H9 (cell line): ENCODE measurements around the gene SPTSSB. TPM values are rescaled to one million over a fixed set of nuclear protein-coding genes. Genes with fewer than 3 reads are reported as not detected.

Experiments used
- DNase-seq: peaks from one replicate; pipeline ENCODE4 v3.0.0-alpha.2; 2017
- H2AFZ ChIP-seq: one replicate; pipeline ENCODE4 v1.6.1; 2013; ENCODE audit warnings: mild to moderate bottlenecking, low read length, control low read depth, moderate library complexity
- H2AK5ac ChIP-seq: 2 replicates; pipeline ENCODE4 v1.6.1; 2013; ENCODE audit warnings: low read length, control low read depth, mixed read lengths; ENCODE audit not compliant: insufficient read length
- H2BK120ac ChIP-seq: one replicate; pipeline ENCODE4 v1.6.1; 2013; ENCODE audit warnings: low read depth, mild to moderate bottlenecking, low read length, control low read depth, inconsistent platforms; ENCODE audit not compliant: poor library complexity, severe bottlenecking
- H2BK12ac ChIP-seq: 2 replicates; pipeline ENCODE4 v1.6.1; 2013; ENCODE audit warnings: low read length, control low read depth, mixed read lengths, low read depth; ENCODE audit not compliant: insufficient read length
- H2BK15ac ChIP-seq: 2 replicates; pipeline ENCODE4 v1.6.1; 2013; ENCODE audit warnings: low read depth, low read length, control low read depth
- H2BK20ac ChIP-seq: one replicate; pipeline ENCODE4 v1.6.1; 2013; ENCODE audit warnings: low read depth, mild to moderate bottlenecking, low read length, control low read depth, inconsistent platforms; ENCODE audit not compliant: poor library complexity, severe bottlenecking
- H2BK5ac ChIP-seq: 2 replicates; pipeline ENCODE4 v1.6.1; 2013; ENCODE audit warnings: low read length, control low read depth, mixed read lengths; ENCODE audit not compliant: insufficient read length
- H3K14ac ChIP-seq: 2 replicates; pipeline ENCODE4 v1.6.1; 2013; ENCODE audit warnings: low read length, control low read depth; ENCODE audit not compliant: insufficient read depth
- H3K18ac ChIP-seq: 2 replicates; pipeline ENCODE4 v1.6.1; 2013; ENCODE audit warnings: low read depth, mild to moderate bottlenecking, mixed read lengths, low read length, control low read depth; ENCODE audit not compliant: insufficient read length
- H3K23ac ChIP-seq: 2 replicates; pipeline ENCODE4 v1.6.1; 2013; ENCODE audit warnings: low read length, control low read depth, mixed read lengths, low read depth; ENCODE audit not compliant: insufficient read length
- H3K23me2 ChIP-seq: 2 replicates; pipeline ENCODE4 v1.6.1; 2013; ENCODE audit warnings: low read depth, mild to moderate bottlenecking, mixed read lengths, low read length, control low read depth; ENCODE audit not compliant: insufficient read length, poor library complexity, severe bottlenecking
- H3K27ac ChIP-seq: 2 replicates; pipeline ENCODE4 v1.5.1; 2013; ENCODE audit warnings: low read length, control low read depth, mixed read lengths, low read depth; ENCODE audit not compliant: insufficient read length
- H3K27me3 ChIP-seq: 2 replicates; pipeline ENCODE4 v1.6.1; 2013; ENCODE audit warnings: low read length, control low read depth, inconsistent platforms; ENCODE audit not compliant: insufficient read depth
- H3K4ac ChIP-seq: 2 replicates; pipeline ENCODE4 v1.6.1; 2013; ENCODE audit warnings: low read depth, mild to moderate bottlenecking, control low read depth, inconsistent platforms, low read length, moderate library complexity
- H3K4me1 ChIP-seq: 2 replicates; pipeline ENCODE4 v1.6.1; 2013; ENCODE audit warnings: low read length, control low read depth, inconsistent platforms; ENCODE audit not compliant: insufficient read depth
- H3K4me2 ChIP-seq: 2 replicates; pipeline ENCODE4 v1.6.1; 2013; ENCODE audit warnings: low read length, control low read depth, mixed read lengths; ENCODE audit not compliant: insufficient read length, insufficient read depth
- H3K56ac ChIP-seq: 2 replicates; pipeline ENCODE4 v1.6.1; 2013; ENCODE audit warnings: low read depth, mild to moderate bottlenecking, mixed read lengths, low read length, control low read depth; ENCODE audit not compliant: insufficient read length
- H3K79me1 ChIP-seq: 2 replicates; pipeline ENCODE4 v1.6.1; 2013; ENCODE audit warnings: low read depth, mild to moderate bottlenecking, moderate library complexity, low read length, control low read depth, inconsistent platforms; ENCODE audit not compliant: insufficient read depth, poor library complexity, severe bottlenecking
- H3K79me2 ChIP-seq: 2 replicates; pipeline ENCODE4 v1.6.1; 2013; ENCODE audit warnings: low read length, control low read depth, inconsistent platforms; ENCODE audit not compliant: insufficient read depth
- H3K9ac ChIP-seq: 2 replicates; pipeline ENCODE4 v1.6.1; 2013; ENCODE audit warnings: low read length, control low read depth, mixed read lengths; ENCODE audit not compliant: insufficient read length; ENCODE audit errors: extremely low read depth
- H3K9me3 ChIP-seq: one replicate; pipeline ENCODE4 v1.6.1; 2013; ENCODE audit warnings: low read depth, low read length, inconsistent platforms; ENCODE audit not compliant: control insufficient read depth
- H3T11ph ChIP-seq: one replicate; pipeline ENCODE4 v1.6.1; 2013; ENCODE audit warnings: mild to moderate bottlenecking, low read length, control low read depth, inconsistent platforms
- H4K20me1 ChIP-seq: one replicate; pipeline ENCODE4 v1.6.1; 2013; ENCODE audit not compliant: control insufficient read depth, insufficient read length, insufficient read depth
- H4K5ac ChIP-seq: 2 replicates; pipeline ENCODE4 v1.6.1; 2013; ENCODE audit warnings: low read depth, mild to moderate bottlenecking, mixed read lengths, low read length, control low read depth; ENCODE audit not compliant: insufficient read length
- H4K8ac ChIP-seq: replicated peaks from 2 replicates; pipeline ENCODE4 v1.6.1; 2013; ENCODE audit warnings: low read length, control low read depth, mixed read lengths, low read depth; ENCODE audit not compliant: insufficient read length
- H4K91ac ChIP-seq: 2 replicates; pipeline ENCODE4 v1.6.1; 2013; ENCODE audit warnings: low read depth, mild to moderate bottlenecking, moderate library complexity, mixed read lengths, low read length, control low read depth; ENCODE audit not compliant: insufficient read length
- H3K27ac Mint-ChIP-seq, 3 experiments: 2 replicates in 2 of 3; 3 replicates in 1 of 3; pipeline ENCODE4 v1.8.0; 2020 to 2021; ENCODE audit warnings: mixed read lengths in 3 of 3, mild to moderate bottlenecking in 1 of 3, moderate library complexity in 1 of 3
- H3K27me3 Mint-ChIP-seq: 2 replicates; pipeline ENCODE4 v1.8.0; 2021; ENCODE audit warnings: low read depth, mild to moderate bottlenecking, moderate library complexity, mixed read lengths
- H3K36me3 Mint-ChIP-seq, 3 experiments: 2 replicates in 2 of 3; 3 replicates in 1 of 3; pipeline ENCODE4 v1.8.0; 2020 to 2021; ENCODE audit warnings: low read depth in 3 of 3, mixed read lengths in 3 of 3; ENCODE audit not compliant: insufficient read depth in 1 of 3
- H3K4me1 Mint-ChIP-seq, 2 experiments: 2 replicates each; pipeline ENCODE4 v1.8.0; 2020; ENCODE audit warnings: mixed read lengths in 2 of 2
- H3K4me3 Mint-ChIP-seq, 2 experiments: 2 replicates in 1 of 2; 3 replicates in 1 of 2; pipeline ENCODE4 v1.8.0; 2020 to 2021; ENCODE audit warnings: mild to moderate bottlenecking in 2 of 2, mixed read lengths in 2 of 2, moderate library complexity in 1 of 2
- H3K9me3 Mint-ChIP-seq, 2 experiments: 2 replicates in 1 of 2; 3 replicates in 1 of 2; pipeline ENCODE4 v1.8.0; 2020; ENCODE audit warnings: mild to moderate bottlenecking in 2 of 2, mixed read lengths in 2 of 2, moderate library complexity in 1 of 2
- CTCF ChIP-seq: fragments of 200-600 bp; sonication (generic); conservative IDR thresholded peaks from 3 replicates; pipeline ENCODE4 v1.8.0; 2021; ENCODE audit warnings: antibody characterized with exemption, mild to moderate bottlenecking
- total RNA-seq: library from RNA; stranded (reverse); gene quantifications from 2 replicates; pipeline ENCODE4 v1.2.1, GENCODE V29; 2021

SPTSSB gene
- total RNA-seq, 1 experiment from 2014 or later = 3.5 TPM

DNA sequence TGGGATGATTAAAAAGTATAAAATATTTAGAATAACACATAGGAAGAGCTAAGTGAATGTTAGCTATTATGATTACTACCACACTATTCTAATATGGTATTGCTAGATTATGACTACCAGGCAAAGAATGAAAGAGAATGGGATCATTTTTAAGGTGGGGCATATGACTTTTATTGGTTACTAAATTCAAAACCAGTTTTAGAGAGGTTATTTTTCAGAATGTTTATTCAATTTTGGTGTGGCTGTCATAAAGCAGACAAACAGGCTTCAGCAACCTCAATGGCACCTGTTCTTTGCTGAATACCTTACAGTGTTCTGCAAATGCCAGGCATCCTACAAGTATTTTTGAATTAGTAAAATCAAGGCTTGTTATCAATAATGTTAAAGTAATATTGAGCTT, 12.8 kb downstream of the SPTSSB start:
- no peak overlapping the region for H3K4me2 ChIP-seq
- no peak overlapping the region for H2AFZ ChIP-seq
- no peak overlapping the region for H3K27ac Mint-ChIP-seq
- no peak overlapping the region for H2BK12ac ChIP-seq
- no peak overlapping the region for H2BK120ac ChIP-seq
- H3K27me3 Mint-ChIP-seq = no peaks in the 10 kb centered on the region
- no peak overlapping the region for H3K4ac ChIP-seq
- H3K4me1 Mint-ChIP-seq = no peaks in the 10 kb centered on the region
- H3K9ac ChIP-seq = no peak overlapping the region
- no peak overlapping the region for H2AK5ac ChIP-seq
- no peak overlapping the region for H3K23ac ChIP-seq
- H2BK15ac ChIP-seq = no peak overlapping the region
- H3K79me1 ChIP-seq = no peaks in the 10 kb centered on the region
- TF ChIP-seq CTCF = no peak
- no peak overlapping the region for H4K5ac ChIP-seq
- no peak overlapping the region for H3K27ac ChIP-seq
- no peak overlapping the region for H4K91ac ChIP-seq
- H3K79me2 ChIP-seq = no peaks in the 10 kb centered on the region
- no peak overlapping the region for H3K14ac ChIP-seq
- H3K23me2 ChIP-seq = no peaks in the 10 kb centered on the region
- no peak overlapping the region for H3K56ac ChIP-seq
- no peaks in the 10 kb centered on the region for H3K27me3 ChIP-seq
- no peak for DNase-seq
- H4K8ac ChIP-seq = no peak overlapping the region
- no peaks in the 10 kb centered on the region for H3K9me3 Mint-ChIP-seq
- no peaks in the 10 kb centered on the region for H3K9me3 ChIP-seq
- H2BK20ac ChIP-seq = no peak overlapping the region
- no peaks in the 10 kb centered on the region for H3K4me1 ChIP-seq
- H4K20me1 ChIP-seq = no peaks in the 10 kb centered on the region
- H3T11ph ChIP-seq = no peak overlapping the region
- H3K4me3 Mint-ChIP-seq = no peak overlapping the region
- H3K18ac ChIP-seq = no peak overlapping the region
- no peak overlapping the region for H2BK5ac ChIP-seq
- H3K36me3 Mint-ChIP-seq = no peaks in the 10 kb centered on the region
